HepG2 (cell line): ENCODE results near the gene RTF1.

ENCODE experiments used
- EZH2 ChIP-seq: conservative IDR thresholded peaks from 2 replicates; pipeline ENCODE4 v1.6.1; 2012; ENCODE audit warnings: mild to moderate bottlenecking, low read depth, low read length, moderate library complexity
- FOXM1 ChIP-seq: sonication (generic); formaldehyde crosslinking; IDR thresholded peaks from 2 replicates; pipeline ENCODE4 v1.5.0; 2020; ENCODE audit warnings: missing genetic modification reagents
- HNRNPL ChIP-seq: fragments of 200-400 bp; formaldehyde crosslinking; IDR thresholded peaks from 2 replicates; pipeline ENCODE4 v1.6.1; 2017; ENCODE audit warnings: mild to moderate bottlenecking, low read depth, low read length
- KDM5A ChIP-seq: fragments of 200-600 bp; sonication (generic); IDR thresholded peaks from 2 replicates; pipeline ENCODE4 v1.7.0; 2018; ENCODE audit warnings: antibody characterized with exemption, mild to moderate bottlenecking, low read length, borderline replicate concordance
- POLR2A ChIP-seq, 2 experiments: IDR thresholded peaks; 2 replicates each; pipeline ENCODE4 v1.6.1; 2011; ENCODE audit warnings: low read depth in 2 of 2, low read length in 2 of 2, mild to moderate bottlenecking in 1 of 2, moderate library complexity in 1 of 2; ENCODE audit not compliant: insufficient read depth in 1 of 2
- SOX5 ChIP-seq: IDR thresholded peaks from 2 replicates; pipeline ENCODE4 v1.6.1; 2016; ENCODE audit warnings: borderline replicate concordance
- THRA ChIP-seq: sonication (generic); formaldehyde crosslinking; IDR thresholded peaks from 2 replicates; pipeline ENCODE4 v1.4.0; 2020; ENCODE audit warnings: missing genetic modification reagents, borderline replicate concordance
- USF2 ChIP-seq, 2 experiments: sonication (generic) in 1 of 2; formaldehyde crosslinking in 1 of 2; IDR thresholded peaks; 2 replicates each; pipeline versions ENCODE4 v1.5.1 to v1.6.1; 2011 to 2020; ENCODE audit warnings: borderline replicate concordance in 1 of 2, low read depth in 1 of 2, low read length in 1 of 2, mild to moderate bottlenecking in 1 of 2, missing genetic modification reagents in 1 of 2, moderate library complexity in 1 of 2
- ZNF274 ChIP-seq: sonication (generic); formaldehyde crosslinking; IDR thresholded peaks from 2 replicates; pipeline ENCODE4 v1.5.1; 2020; ENCODE audit warnings: mild to moderate bottlenecking, missing genetic modification reagents
- ZNF530 ChIP-seq: sonication (generic); formaldehyde crosslinking; IDR thresholded peaks from 2 replicates; pipeline ENCODE4 v1.5.0; 2020; ENCODE audit warnings: low read depth, mild to moderate bottlenecking, missing genetic modification reagents
- TF ChIP-seq, protein P1 (sequence below): IDR thresholded peaks from 2 replicates; pipeline ENCODE4 v1.6.1; 2016; ENCODE audit warnings: missing compliant biosample characterization, missing genetic modification reagents, borderline replicate concordance
- TF ChIP-seq, protein P2 (sequence below): IDR thresholded peaks from 2 replicates; pipeline ENCODE4 v1.6.1; 2016
- TF ChIP-seq, protein P3 (sequence below): sonication (generic); formaldehyde crosslinking; IDR thresholded peaks from 2 replicates; pipeline ENCODE4 v1.5.0; 2020; ENCODE audit warnings: mild to moderate bottlenecking, missing genetic modification reagents, moderate library complexity
- TF ChIP-seq, protein P4 (sequence below): sonication (generic); formaldehyde crosslinking; IDR thresholded peaks from 2 replicates; pipeline ENCODE4 v1.5.1; 2020; ENCODE audit warnings: mild to moderate bottlenecking, missing genetic modification reagents, moderate library complexity

DNA sequence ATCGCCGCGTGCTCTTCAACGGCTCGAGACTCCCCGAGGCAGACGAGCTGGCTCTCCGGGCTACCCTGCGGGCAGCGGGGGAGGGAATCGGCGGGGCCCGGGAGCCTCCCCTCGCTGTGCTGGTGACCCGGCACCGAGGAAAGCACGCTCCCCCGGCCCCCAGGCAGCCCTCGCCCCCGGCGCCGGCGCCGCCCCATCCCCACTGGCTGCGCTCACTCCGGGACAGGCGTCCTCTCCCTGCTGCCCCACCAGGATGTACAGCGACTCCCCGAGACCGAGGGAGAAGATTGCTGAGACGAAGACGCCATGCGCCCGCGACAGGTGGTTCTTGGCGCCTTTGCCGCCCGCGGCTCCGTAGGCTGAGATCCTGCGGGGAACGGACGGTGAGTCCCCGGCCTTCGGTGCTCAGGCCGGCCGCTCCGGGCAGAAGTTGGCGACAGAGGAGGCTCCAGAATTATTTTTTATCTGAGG lies 95.0 kb downstream of the RTF1 start:
- TF ChIP-seq, protein P1, sequence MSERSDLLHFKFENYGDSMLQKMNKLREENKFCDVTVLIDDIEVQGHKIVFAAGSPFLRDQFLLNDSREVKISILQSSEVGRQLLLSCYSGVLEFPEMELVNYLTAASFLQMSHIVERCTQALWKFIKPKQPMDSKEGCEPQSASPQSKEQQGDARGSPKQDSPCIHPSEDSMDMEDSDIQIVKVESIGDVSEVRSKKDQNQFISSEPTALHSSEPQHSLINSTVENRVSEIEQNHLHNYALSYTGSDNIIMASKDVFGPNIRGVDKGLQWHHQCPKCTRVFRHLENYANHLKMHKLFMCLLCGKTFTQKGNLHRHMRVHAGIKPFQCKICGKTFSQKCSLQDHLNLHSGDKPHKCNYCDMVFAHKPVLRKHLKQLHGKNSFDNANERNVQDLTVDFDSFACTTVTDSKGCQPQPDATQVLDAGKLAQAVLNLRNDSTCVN (CRISPR knock-in tag): no peak
- TF ChIP-seq USF2 (IDR thresholded peaks at IDR 0.05; ENCODE audit: low read depth, low read length): no peak
- no peak for TF ChIP-seq USF2 (CRISPR knock-in tag; IDR thresholded peaks at IDR 0.05; ENCODE audit: borderline replicate concordance)
- TF ChIP-seq, protein P2, sequence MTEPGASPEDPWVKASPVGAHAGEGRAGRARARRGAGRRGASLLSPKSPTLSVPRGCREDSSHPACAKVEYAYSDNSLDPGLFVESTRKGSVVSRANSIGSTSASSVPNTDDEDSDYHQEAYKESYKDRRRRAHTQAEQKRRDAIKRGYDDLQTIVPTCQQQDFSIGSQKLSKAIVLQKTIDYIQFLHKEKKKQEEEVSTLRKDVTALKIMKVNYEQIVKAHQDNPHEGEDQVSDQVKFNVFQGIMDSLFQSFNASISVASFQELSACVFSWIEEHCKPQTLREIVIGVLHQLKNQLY (CRISPR knock-in tag): no peak
- TF ChIP-seq, protein P3, sequence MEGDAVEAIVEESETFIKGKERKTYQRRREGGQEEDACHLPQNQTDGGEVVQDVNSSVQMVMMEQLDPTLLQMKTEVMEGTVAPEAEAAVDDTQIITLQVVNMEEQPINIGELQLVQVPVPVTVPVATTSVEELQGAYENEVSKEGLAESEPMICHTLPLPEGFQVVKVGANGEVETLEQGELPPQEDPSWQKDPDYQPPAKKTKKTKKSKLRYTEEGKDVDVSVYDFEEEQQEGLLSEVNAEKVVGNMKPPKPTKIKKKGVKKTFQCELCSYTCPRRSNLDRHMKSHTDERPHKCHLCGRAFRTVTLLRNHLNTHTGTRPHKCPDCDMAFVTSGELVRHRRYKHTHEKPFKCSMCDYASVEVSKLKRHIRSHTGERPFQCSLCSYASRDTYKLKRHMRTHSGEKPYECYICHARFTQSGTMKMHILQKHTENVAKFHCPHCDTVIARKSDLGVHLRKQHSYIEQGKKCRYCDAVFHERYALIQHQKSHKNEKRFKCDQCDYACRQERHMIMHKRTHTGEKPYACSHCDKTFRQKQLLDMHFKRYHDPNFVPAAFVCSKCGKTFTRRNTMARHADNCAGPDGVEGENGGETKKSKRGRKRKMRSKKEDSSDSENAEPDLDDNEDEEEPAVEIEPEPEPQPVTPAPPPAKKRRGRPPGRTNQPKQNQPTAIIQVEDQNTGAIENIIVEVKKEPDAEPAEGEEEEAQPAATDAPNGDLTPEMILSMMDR (CRISPR knock-in tag): no peak
- no peak for TF ChIP-seq POLR2A (IDR thresholded peaks at IDR 0.05; ENCODE audit: insufficient read depth in 1 of 2, low read depth in 2 of 2, low read length in 2 of 2)
- no peak for TF ChIP-seq FOXM1
- TF ChIP-seq HNRNPL: no peak
- TF ChIP-seq, protein P4, sequence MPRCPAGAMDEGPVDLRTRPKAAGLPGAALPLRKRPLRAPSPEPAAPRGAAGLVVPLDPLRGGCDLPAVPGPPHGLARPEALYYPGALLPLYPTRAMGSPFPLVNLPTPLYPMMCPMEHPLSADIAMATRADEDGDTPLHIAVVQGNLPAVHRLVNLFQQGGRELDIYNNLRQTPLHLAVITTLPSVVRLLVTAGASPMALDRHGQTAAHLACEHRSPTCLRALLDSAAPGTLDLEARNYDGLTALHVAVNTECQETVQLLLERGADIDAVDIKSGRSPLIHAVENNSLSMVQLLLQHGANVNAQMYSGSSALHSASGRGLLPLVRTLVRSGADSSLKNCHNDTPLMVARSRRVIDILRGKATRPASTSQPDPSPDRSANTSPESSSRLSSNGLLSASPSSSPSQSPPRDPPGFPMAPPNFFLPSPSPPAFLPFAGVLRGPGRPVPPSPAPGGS (CRISPR knock-in tag): no peak
- TF ChIP-seq KDM5A: no peak
- no peak for TF ChIP-seq ZNF530 (CRISPR knock-in tag)
- no peak for TF ChIP-seq ZNF274 (CRISPR knock-in tag)
- TF ChIP-seq THRA: no peak
- TF ChIP-seq EZH2: no peak
- no peak for TF ChIP-seq SOX5 (CRISPR knock-in tag)
